Tibial nerve (tissue), 4 donors: ENCODE results near the gene SEC14L5.

Source experiments
- EP300 ChIP-seq, 2 donors: sonication (generic); formaldehyde crosslinking; IDR thresholded peaks; one replicate each; pipeline ENCODE4 v1.6.1; 2017; ENCODE audit warnings: antibody characterized with exemption in 2 of 2, mild to moderate bottlenecking in 1 of 2
- POLR2A ChIP-seq, 2 donors: fragments of 450-650 bp; IDR thresholded peaks; one replicate each; pipeline ENCODE4 v1.6.1; 2017; ENCODE audit warnings: antibody characterized with exemption in 2 of 2, mild to moderate bottlenecking in 2 of 2, moderate library complexity in 2 of 2
- TF ChIP-seq, protein P1 (sequence below), 5 experiments: fragments of 200-600 bp in 3 of 5; fragments of 450-650 bp in 2 of 5; sonication (generic) in 3 of 5; IDR thresholded peaks; one replicate each; pipeline ENCODE4 v1.5.1; 2016 to 2019; ENCODE audit warnings: antibody characterized with exemption in 5 of 5, mild to moderate bottlenecking in 3 of 5, moderate library complexity in 2 of 5

- TF ChIP-seq, protein P1, sequence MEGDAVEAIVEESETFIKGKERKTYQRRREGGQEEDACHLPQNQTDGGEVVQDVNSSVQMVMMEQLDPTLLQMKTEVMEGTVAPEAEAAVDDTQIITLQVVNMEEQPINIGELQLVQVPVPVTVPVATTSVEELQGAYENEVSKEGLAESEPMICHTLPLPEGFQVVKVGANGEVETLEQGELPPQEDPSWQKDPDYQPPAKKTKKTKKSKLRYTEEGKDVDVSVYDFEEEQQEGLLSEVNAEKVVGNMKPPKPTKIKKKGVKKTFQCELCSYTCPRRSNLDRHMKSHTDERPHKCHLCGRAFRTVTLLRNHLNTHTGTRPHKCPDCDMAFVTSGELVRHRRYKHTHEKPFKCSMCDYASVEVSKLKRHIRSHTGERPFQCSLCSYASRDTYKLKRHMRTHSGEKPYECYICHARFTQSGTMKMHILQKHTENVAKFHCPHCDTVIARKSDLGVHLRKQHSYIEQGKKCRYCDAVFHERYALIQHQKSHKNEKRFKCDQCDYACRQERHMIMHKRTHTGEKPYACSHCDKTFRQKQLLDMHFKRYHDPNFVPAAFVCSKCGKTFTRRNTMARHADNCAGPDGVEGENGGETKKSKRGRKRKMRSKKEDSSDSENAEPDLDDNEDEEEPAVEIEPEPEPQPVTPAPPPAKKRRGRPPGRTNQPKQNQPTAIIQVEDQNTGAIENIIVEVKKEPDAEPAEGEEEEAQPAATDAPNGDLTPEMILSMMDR (IDR thresholded peaks at IDR 0.05): no peak
- TF ChIP-seq EP300 (IDR thresholded peaks at IDR 0.05): no peak
- TF ChIP-seq POLR2A (IDR thresholded peaks at IDR 0.05): no peak
These were observed 9.0 kb upstream of the SEC14L5 start for GRCh38 chr16:4948903-4949766.
